A673 (cell line): ENCODE measurements around the gene SPTLC2. TPM values are rescaled to one million over a fixed set of nuclear protein-coding genes. Genes with fewer than 3 reads are reported as not detected.
"Not testable (repeated sequence)": the region's sequence is repeated elsewhere in the genome, so short reads cannot be mapped to it uniquely, and the experiment has no call there.

Experiments used
- Bru-seq: library from RNA; stranded (reverse); fragments of 400-500 nt; gene quantifications from one replicate; lab custom pipeline; 2021; lab: Mats Ljungman, UMichigan
- BruChase-seq, 2 experiments: library from RNA; stranded (reverse); fragments of 400-500 nt; gene quantifications; one replicate each; lab custom pipeline; 2021; lab: Mats Ljungman, UMichigan
- BruUV-seq: library from RNA; stranded (reverse); fragments of 400-500 nt; replicated peaks from 2 replicates; lab custom pipeline; 2021; lab: Mats Ljungman, UMichigan
- CTCF ChIA-PET: fragments of 300-600 bp; sonication (Branson Sonifier 250); formaldehyde crosslinking; loops from one replicate; lab custom pipeline; 2022; ENCODE audit warnings: antibody characterized with exemption; lab: Charles Lee
- POLR2A ChIA-PET: fragments of 300-600 bp; sonication (Branson Sonifier 250); formaldehyde crosslinking; loops from one replicate; lab custom pipeline; 2022; ENCODE audit warnings: antibody characterized with exemption; ENCODE audit not compliant: low non-redundant PET; lab: Charles Lee
- DNase-seq: peaks from one replicate; pipeline ENCODE4 v3.0.0-alpha.2; 2015; ENCODE audit warnings: low spot score
- H3K27ac ChIP-seq: fragments of 200-600 bp; sonication (generic); 2 replicates; pipeline ENCODE4 v1.5.1; 2016; ENCODE audit warnings: mixed run types, low read depth, mild to moderate bottlenecking, mixed read lengths, antibody characterized with exemption, low read length; ENCODE audit not compliant: poor library complexity, severe bottlenecking
- H3K27me3 ChIP-seq: fragments of 200-600 bp; sonication (generic); replicated peaks from 2 replicates; pipeline ENCODE4 v1.6.1; 2017; ENCODE audit warnings: mixed run types, low read depth, mild to moderate bottlenecking, mixed read lengths, antibody characterized with exemption, low read length; ENCODE audit not compliant: insufficient read depth, poor library complexity
- H3K36me3 ChIP-seq: fragments of 200-600 bp; sonication (generic); 2 replicates; pipeline ENCODE4 v1.6.1; 2016; ENCODE audit warnings: mixed run types, mild to moderate bottlenecking, mixed read lengths, antibody characterized with exemption, low read length; ENCODE audit not compliant: insufficient read depth, poor library complexity, severe bottlenecking
- H3K4me1 ChIP-seq: fragments of 200-600 bp; sonication (generic); 2 replicates; pipeline ENCODE4 v1.6.1; 2017; ENCODE audit warnings: mixed run types, mild to moderate bottlenecking, mixed read lengths, antibody characterized with exemption, low read length; ENCODE audit not compliant: insufficient read depth, poor library complexity, severe bottlenecking
- H3K4me3 ChIP-seq: fragments of 200-600 bp; sonication (generic); 2 replicates; pipeline ENCODE4 v1.5.1; 2016; ENCODE audit warnings: low read depth, mixed run types, mild to moderate bottlenecking, mixed read lengths, low read length; ENCODE audit not compliant: poor library complexity, severe bottlenecking
- H3K9me3 ChIP-seq: fragments of 200-600 bp; sonication (generic); 2 replicates; pipeline ENCODE4 v1.6.1; 2016; ENCODE audit warnings: mixed run types, low read depth, mild to moderate bottlenecking, mixed read lengths, antibody characterized with exemption, low read length; ENCODE audit not compliant: poor library complexity, severe bottlenecking
- CTCF ChIP-seq: fragments of 300-800, 200-600 bp; sonication (generic); conservative IDR thresholded peaks from 2 replicates; pipeline ENCODE4 v1.5.1; 2017; ENCODE audit warnings: low read depth, mild to moderate bottlenecking, antibody characterized with exemption, low read length, moderate library complexity, mixed read lengths
- EZH2 ChIP-seq: fragments of 200-600 bp; sonication (generic); IDR thresholded peaks from 2 replicates; pipeline ENCODE4 v1.6.1; 2017; ENCODE audit warnings: borderline replicate concordance, low read depth, mild to moderate bottlenecking, mixed read lengths, antibody characterized with exemption, low read length; ENCODE audit not compliant: poor library complexity, severe bottlenecking
- intact Hi-C: fragments of 100-400 bp; cut with micrococcal nuclease; formaldehyde crosslinking; loops from one replicate; pipeline ENCODE4 v1.10.0; 2022; ENCODE audit not compliant: unreplicated experiment
- long read RNA-seq: library from polyadenylated mRNA; stranded (forward); transcript quantifications from one replicate; pipeline ENCODE4 v2.0.0, GENCODE V29; 2022
- total RNA-seq: library from RNA; stranded (reverse); gene quantifications from 2 replicates; pipeline ENCODE4 v1.2.3, GENCODE V29; 2021

SPTLC2 gene
- total RNA-seq (17.3 and 19.0 TPM in 2 replicates), Bru-seq, nascent RNA (percentile 72 among the genes with signal in this experiment), BruChase-seq, experiment 1, labeled RNA remaining after a 2-hour chase (percentile 69 among the genes with signal in this experiment), BruChase-seq, experiment 2, labeled RNA remaining after a 6-hour chase (percentile 73 among the genes with signal in this experiment)
- long read RNA-seq, full-length matches to known transcripts: 28 of 41 reads
- long read RNA-seq, partial matches to known transcripts: 0 of 41 reads
- long read RNA-seq, other reads (novel, unspliced or antisense): 13 of 41 reads

DNA sequence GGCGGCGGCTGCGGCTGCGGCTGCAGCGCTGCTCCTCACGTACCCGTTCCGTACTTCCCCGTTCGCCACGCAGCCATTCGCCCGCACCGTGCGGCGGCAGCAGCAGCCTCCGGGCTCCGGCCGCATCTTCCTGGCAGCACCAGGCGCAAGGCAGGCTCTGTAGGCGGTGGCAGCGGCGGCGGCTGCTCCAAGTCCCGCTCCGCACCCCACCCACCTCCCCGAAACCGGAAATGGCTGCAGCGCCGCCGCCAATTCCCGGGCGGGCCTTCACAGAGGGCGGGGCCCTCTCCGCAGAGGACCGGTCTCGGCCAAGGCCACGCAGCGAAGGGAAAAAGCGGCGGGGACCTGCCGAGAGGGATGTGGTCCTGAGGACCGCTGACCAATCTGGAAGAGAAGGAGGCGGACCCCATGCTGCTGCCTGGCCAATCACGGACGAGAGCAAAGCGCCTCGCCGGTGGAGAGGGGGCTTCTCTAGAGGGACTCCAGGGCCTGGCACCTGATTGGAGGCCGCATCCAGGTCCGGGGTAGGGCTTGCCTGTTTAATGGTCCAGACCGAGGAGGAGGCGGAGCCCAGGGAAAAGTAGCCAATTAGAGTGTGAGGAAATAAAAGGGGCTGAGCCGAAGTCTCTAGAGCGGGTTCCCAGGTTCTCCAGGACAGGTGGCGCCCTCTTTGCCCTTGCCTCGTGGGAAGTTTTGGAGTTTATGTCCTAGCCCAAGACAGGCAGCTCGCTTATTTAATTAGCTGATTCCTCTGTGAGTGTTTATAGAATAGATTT lies at the start of gene SPTLC2:
Gene SPTLC2 (minus strand): TSS at position 184 of the 776 bp plus-strand sequence. CDS start 58 bp downstream, at position 126.
- intact Hi-C loops: no loop called here
- DNase-seq: peak; percentile 100
- no TSS peak for BruUV-seq
- Histone ChIP-seq H3K27ac (peak within 1 kb of the TSS; percentile 67), H3K9me3 (no peaks in the 10 kb centered on the region), H3K4me3 (peak within 1 kb of the TSS; percentile 80), H3K36me3 (no peaks in the 10 kb centered on the region), H3K27me3 (no peaks in the 10 kb centered on the region), H3K4me1 (peaks cover 27% of the 10 kb centered on the region)
- CTCF ChIA-PET: no interaction called here
- POLR2A ChIA-PET: no interaction called here
- 0 out of 2 replicates have a peak, but pooled peaks have one; percentile 15 for TF ChIP-seq CTCF
- TF ChIP-seq EZH2: no peak

DNA sequence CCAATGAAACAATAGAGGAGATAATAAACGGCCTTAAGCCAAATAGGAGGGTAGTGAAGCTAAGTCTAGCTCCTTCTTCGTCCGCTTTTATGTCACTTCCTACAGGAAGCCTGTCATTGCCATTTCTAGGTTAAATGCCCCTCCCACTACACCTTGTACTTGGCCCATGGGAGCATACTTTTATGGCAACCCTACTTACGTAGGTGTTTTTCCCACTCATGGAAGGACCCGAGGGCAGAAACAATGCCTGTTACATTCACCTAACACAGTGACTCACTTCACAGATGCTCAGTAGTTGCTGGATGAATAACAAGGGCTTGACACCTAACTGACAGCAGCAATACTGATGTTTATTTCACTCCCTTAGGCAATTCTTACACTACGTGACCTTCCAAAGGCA lies 46.9 kb upstream of the SPTLC2 start:
- Histone ChIP-seq H3K4me3 (no peak overlapping the region), H3K4me1 (no peaks in the 10 kb centered on the region), H3K36me3 (no peaks in the 10 kb centered on the region), H3K27me3 (no peaks in the 10 kb centered on the region), H3K9me3 (no peaks in the 10 kb centered on the region), H3K27ac (no peak overlapping the region)
- BruUV-seq: no TSS peak
- intact Hi-C loops: no loop called here
- TF ChIP-seq CTCF (no peak), EZH2 (no peak)
- DNase-seq: no peak
- ChIA-PET CTCF (no interaction called here), POLR2A (no interaction called here)

DNA sequence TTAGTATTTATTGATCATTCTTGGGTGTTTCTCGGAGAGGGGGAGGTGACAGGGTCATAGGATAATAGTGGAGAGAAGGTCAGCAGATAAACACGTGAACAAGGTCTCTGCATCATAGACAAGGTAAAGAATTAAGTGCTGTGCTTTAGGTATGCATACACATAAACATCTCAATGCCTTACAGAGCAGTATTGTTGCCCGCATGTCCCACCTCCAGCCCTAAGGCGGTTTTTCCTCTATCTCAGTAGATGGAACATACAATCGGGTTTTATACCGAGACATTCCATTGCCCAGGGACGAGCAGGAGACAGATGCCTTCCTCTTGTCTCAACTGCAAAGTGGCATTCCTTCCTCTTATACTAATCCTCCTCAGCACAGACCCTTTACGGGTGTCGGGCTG lies 45.1 kb upstream of the SPTLC2 start:
- intact Hi-C loops, H3K36me3 ChIP-seq, POLR2A ChIA-PET, DNase-seq, H3K27ac ChIP-seq, H3K4me1 ChIP-seq, BruUV-seq, H3K27me3 ChIP-seq, H3K4me3 ChIP-seq, H3K9me3 ChIP-seq, CTCF ChIA-PET: not testable (repeated sequence)
